Mesenchymal stem cell (in vitro differentiated cells and primary cell): Measurements from ENCODE around the gene ARHGAP15.

Source experiments
- DNase-seq: peaks from one replicate; pipeline ENCODE4 v3.0.0-alpha.2; 2013
- H2AFZ ChIP-seq: one replicate; pipeline ENCODE4 v1.6.1; 2013; ENCODE audit warnings: low read depth, mild to moderate bottlenecking, control low read depth, inconsistent platforms, low read length, moderate library complexity
- H2AK5ac ChIP-seq: 2 replicates; pipeline ENCODE4 v1.6.1; 2013; ENCODE audit warnings: low read length, moderate library complexity, mild to moderate bottlenecking, inconsistent platforms; ENCODE audit not compliant: severe bottlenecking
- H2BK120ac ChIP-seq: one replicate; pipeline ENCODE4 v1.6.1; 2013; ENCODE audit warnings: low read depth, mild to moderate bottlenecking, inconsistent platforms, low read length, moderate library complexity
- H2BK12ac ChIP-seq, 2 experiments: one replicate each; pipeline ENCODE4 v1.6.1; 2013; ENCODE audit warnings: inconsistent platforms in 2 of 2, low read length in 2 of 2, mild to moderate bottlenecking in 2 of 2, moderate library complexity in 2 of 2, control low read depth in 1 of 2
- H2BK15ac ChIP-seq: one replicate; pipeline ENCODE4 v1.6.1; 2013; ENCODE audit warnings: mild to moderate bottlenecking, low read depth, inconsistent platforms; ENCODE audit not compliant: poor library complexity, severe bottlenecking
- H2BK5ac ChIP-seq: 2 replicates; pipeline ENCODE4 v1.6.1; 2013; ENCODE audit warnings: low read depth, mild to moderate bottlenecking, low read length, control low read depth, inconsistent platforms; ENCODE audit not compliant: poor library complexity, severe bottlenecking
- H3K14ac ChIP-seq, 2 experiments: one replicate each; pipeline ENCODE4 v1.6.1; 2013; ENCODE audit warnings: inconsistent platforms in 2 of 2, low read length in 2 of 2, control low read depth in 1 of 2, mild to moderate bottlenecking in 1 of 2, moderate library complexity in 1 of 2
- H3K18ac ChIP-seq, 2 experiments: one replicate each; pipeline ENCODE4 v1.6.1; 2013; ENCODE audit warnings: inconsistent platforms in 2 of 2, low read length in 2 of 2, control low read depth in 1 of 2, low read depth in 1 of 2, mild to moderate bottlenecking in 1 of 2
- H3K23ac ChIP-seq, 2 experiments: one replicate each; pipeline ENCODE4 v1.6.1; 2013; ENCODE audit warnings: inconsistent platforms in 2 of 2, low read length in 2 of 2, mild to moderate bottlenecking in 2 of 2, moderate library complexity in 2 of 2, control low read depth in 1 of 2
- H3K27ac ChIP-seq: 2 replicates; pipeline ENCODE4 v1.5.1; 2013; ENCODE audit warnings: mild to moderate bottlenecking, moderate library complexity, low read length, control low read depth, inconsistent platforms; ENCODE audit not compliant: poor library complexity, severe bottlenecking
- H3K27me3 ChIP-seq, 2 experiments: 2 replicates each; pipeline versions ENCODE4 v1.6.1 to v1.7.0; 2013; ENCODE audit warnings: low read length in 2 of 2, mild to moderate bottlenecking in 2 of 2, moderate library complexity in 2 of 2, control low read depth in 1 of 2, inconsistent platforms in 1 of 2; ENCODE audit not compliant: control insufficient read depth in 1 of 2, insufficient read depth in 1 of 2
- H3K36me3 ChIP-seq, 2 experiments: 2 replicates each; pipeline versions ENCODE4 v1.6.1 to v1.7.0; 2013; ENCODE audit warnings: low read length in 2 of 2, control low read depth in 1 of 2, inconsistent platforms in 1 of 2, low read depth in 1 of 2, mild to moderate bottlenecking in 1 of 2; ENCODE audit not compliant: insufficient read depth in 2 of 2, control insufficient read depth in 1 of 2
- H3K4ac ChIP-seq, 2 experiments: one replicate each; pipeline ENCODE4 v1.6.1; 2013; ENCODE audit warnings: inconsistent platforms in 2 of 2, low read length in 2 of 2, mild to moderate bottlenecking in 2 of 2, moderate library complexity in 2 of 2, control low read depth in 1 of 2, low read depth in 1 of 2
- H3K4me1 ChIP-seq: 2 replicates; pipeline ENCODE4 v1.6.1; 2013; ENCODE audit warnings: low read depth, low read length, control low read depth; ENCODE audit not compliant: control insufficient read depth, insufficient read depth
- H3K4me2 ChIP-seq: 2 replicates; pipeline ENCODE4 v1.6.1; 2013; ENCODE audit warnings: low read length, mild to moderate bottlenecking, inconsistent platforms; ENCODE audit not compliant: poor library complexity, severe bottlenecking
- H3K4me3 ChIP-seq, 2 experiments: 2 replicates each; pipeline versions ENCODE4 v1.5.1 to v1.7.0; 2013; ENCODE audit warnings: low read length in 2 of 2, mild to moderate bottlenecking in 2 of 2, control low read depth in 1 of 2, low read depth in 1 of 2; ENCODE audit not compliant: insufficient read depth in 1 of 2
- H3K79me1 ChIP-seq: replicated peaks from 2 replicates; pipeline ENCODE4 v1.6.1; 2013; ENCODE audit warnings: mild to moderate bottlenecking, control low read depth, low read length, inconsistent platforms; ENCODE audit not compliant: poor library complexity, severe bottlenecking
- H3K9ac ChIP-seq: 2 replicates; pipeline ENCODE4 v1.7.0; 2013; ENCODE audit warnings: mild to moderate bottlenecking, low read length, moderate library complexity
- H3K9me3 ChIP-seq: 2 replicates; pipeline ENCODE4 v1.7.0; 2013; ENCODE audit warnings: mild to moderate bottlenecking, low read length; ENCODE audit not compliant: control insufficient read depth
- H4K8ac ChIP-seq: one replicate; pipeline ENCODE4 v1.6.1; 2013; ENCODE audit warnings: inconsistent platforms, mild to moderate bottlenecking, low read length, moderate library complexity
- H4K91ac ChIP-seq: one replicate; pipeline ENCODE4 v1.6.1; 2013; ENCODE audit warnings: mild to moderate bottlenecking, low read length, inconsistent platforms
- WGBS: methylation state at CpG from one replicate; pipeline ENCODE4 v1.1.7; 2013; ENCODE audit warnings: mixed read lengths; 5-methylcytosine and 5-hydroxymethylcytosine counted together

The ARHGAP15 gene

DNA sequence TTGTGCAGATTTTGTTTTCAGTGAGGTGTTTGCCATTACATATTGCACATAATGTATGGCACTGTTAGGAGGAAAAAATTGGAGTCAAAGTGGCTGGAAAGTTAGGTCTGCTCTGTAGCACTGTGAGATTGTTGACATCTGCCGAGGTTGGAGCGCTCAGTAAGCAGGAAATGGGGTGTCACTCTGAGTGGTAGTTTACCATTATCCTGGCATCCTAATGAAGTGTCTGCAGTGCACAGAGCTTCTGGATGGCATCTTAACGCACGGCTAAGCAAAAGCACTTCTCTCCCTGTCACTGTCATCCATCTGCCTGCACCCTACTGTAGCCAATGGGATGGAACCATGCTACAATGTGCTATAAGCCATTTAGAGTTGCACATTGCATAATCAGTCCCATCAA lies 561.9 kb downstream of the ARHGAP15 start:
- no peak overlapping the region for H3K27ac ChIP-seq
- no peak overlapping the region for H4K91ac ChIP-seq
- DNase-seq = no peak
- H2BK12ac ChIP-seq = no peak overlapping the region
- no peak overlapping the region for H2BK120ac ChIP-seq
- H2AFZ ChIP-seq = no peak overlapping the region
- no peak overlapping the region for H3K18ac ChIP-seq
- no peaks in the 10 kb centered on the region for H3K4me1 ChIP-seq
- no peak overlapping the region for H3K23ac ChIP-seq
- H3K4me3 ChIP-seq = no peak overlapping the region
- H2AK5ac ChIP-seq = no peak overlapping the region
- 49% methylated on average over 4 of the region's 4 CpGs for WGBS
- no peak overlapping the region for H3K14ac ChIP-seq
- H3K9me3 ChIP-seq = no peaks in the 10 kb centered on the region
- no peak overlapping the region for H2BK5ac ChIP-seq
- H4K8ac ChIP-seq = no peak overlapping the region
- H3K4me2 ChIP-seq = no peak overlapping the region
- H3K9ac ChIP-seq = no peak overlapping the region
- H3K4ac ChIP-seq = no peak overlapping the region
- no peaks in the 10 kb centered on the region for H3K79me1 ChIP-seq
- no peaks in the 10 kb centered on the region for H3K27me3 ChIP-seq
- no peaks in the 10 kb centered on the region for H3K36me3 ChIP-seq
- no peak overlapping the region for H2BK15ac ChIP-seq

GRCh38 chr2:143692162-143692561 lies 562.9 kb downstream of the ARHGAP15 start:
- Histone ChIP-seq H2BK5ac (no peak overlapping the region), H4K91ac (no peak overlapping the region), H2BK12ac (no peak overlapping the region), H3K27me3 (no peaks in the 10 kb centered on the region), H2BK120ac (no peak overlapping the region), H3K27ac (no peak overlapping the region), H3K14ac (no peak overlapping the region), H3K18ac (no peak overlapping the region), H3K4me3 (no peak overlapping the region), H3K4me1 (no peaks in the 10 kb centered on the region), H2AFZ (no peak overlapping the region), H2AK5ac (no peak overlapping the region), H3K4me2 (no peak overlapping the region), H3K9ac (no peak overlapping the region), H3K36me3 (no peaks in the 10 kb centered on the region), H2BK15ac (no peak overlapping the region), H3K9me3 (no peaks in the 10 kb centered on the region), H3K79me1 (no peaks in the 10 kb centered on the region), H4K8ac (no peak overlapping the region), H3K4ac (no peak overlapping the region), H3K23ac (no peak overlapping the region)
- DNase-seq = no peak
- WGBS = 61% methylated on average over 4 of the region's 5 CpGs

DNA sequence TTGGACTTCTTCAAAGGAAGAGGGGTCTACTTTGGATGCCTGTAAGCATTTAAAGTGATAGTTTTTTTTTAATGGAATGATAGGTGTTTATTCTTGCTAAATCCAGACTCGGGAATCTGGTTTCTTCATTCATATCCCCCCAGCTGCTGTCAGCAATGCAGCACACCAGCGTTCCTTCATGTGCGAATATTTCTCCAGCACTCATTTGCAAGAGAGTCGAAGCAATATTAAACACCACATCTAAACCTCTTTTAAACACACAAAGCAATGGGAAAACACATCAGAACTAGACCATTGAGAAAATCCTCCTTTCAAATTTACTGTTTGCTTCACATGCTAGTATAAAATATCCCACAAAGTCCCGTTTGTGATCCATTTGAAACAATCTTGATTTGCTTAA lies 563.7 kb downstream of the ARHGAP15 start:
- Histone ChIP-seq H4K91ac (no peak overlapping the region), H3K4me3 (no peak overlapping the region)
- WGBS = 80% methylated on average over 5 of the region's 5 CpGs

GRCh38 chr2:143694335-143694734 lies 565.1 kb downstream of the ARHGAP15 start:
- 49% methylated on average over 2 of the region's 3 CpGs for WGBS
- no peak overlapping the region for H3K18ac ChIP-seq
- H3K79me1 ChIP-seq = no peaks in the 10 kb centered on the region
- no peak overlapping the region for H3K9ac ChIP-seq
- no peak overlapping the region for H4K91ac ChIP-seq
- H2BK12ac ChIP-seq = no peak overlapping the region
- H3K27ac ChIP-seq = no peak overlapping the region
- no peaks in the 10 kb centered on the region for H3K36me3 ChIP-seq
- no peak overlapping the region for H4K8ac ChIP-seq
- H2BK5ac ChIP-seq = no peak overlapping the region
- H3K23ac ChIP-seq = no peak overlapping the region
- no peak for DNase-seq
- H3K27me3 ChIP-seq = no peaks in the 10 kb centered on the region
- H2BK15ac ChIP-seq = no peak overlapping the region
- no peak overlapping the region for H2AK5ac ChIP-seq
- H3K9me3 ChIP-seq = no peaks in the 10 kb centered on the region
- H2BK120ac ChIP-seq = no peak overlapping the region
- no peak overlapping the region for H3K4me2 ChIP-seq
- H3K4ac ChIP-seq = no peak overlapping the region
- no peaks in the 10 kb centered on the region for H3K4me1 ChIP-seq
- no peak overlapping the region for H3K14ac ChIP-seq
- no peak overlapping the region for H2AFZ ChIP-seq
- H3K4me3 ChIP-seq = no peak overlapping the region

More for the DNA sequence above, 563.7 kb downstream of the ARHGAP15 start:
- H2AFZ ChIP-seq = no peak overlapping the region
- DNase-seq = no peak
- no peaks in the 10 kb centered on the region for H3K4me1 ChIP-seq
- no peak overlapping the region for H3K4me2 ChIP-seq
- H3K18ac ChIP-seq = no peak overlapping the region
- H4K8ac ChIP-seq = no peak overlapping the region
- no peaks in the 10 kb centered on the region for H3K9me3 ChIP-seq
- no peak overlapping the region for H3K4ac ChIP-seq
- H2BK12ac ChIP-seq = no peak overlapping the region
- H2BK15ac ChIP-seq = no peak overlapping the region
- H2BK120ac ChIP-seq = no peak overlapping the region
- no peaks in the 10 kb centered on the region for H3K36me3 ChIP-seq
- no peak overlapping the region for H3K23ac ChIP-seq
- H2BK5ac ChIP-seq = no peak overlapping the region
- no peak overlapping the region for H2AK5ac ChIP-seq
- H3K27me3 ChIP-seq = no peaks in the 10 kb centered on the region
- no peak overlapping the region for H3K27ac ChIP-seq
- no peak overlapping the region for H3K14ac ChIP-seq
- no peaks in the 10 kb centered on the region for H3K79me1 ChIP-seq
- no peak overlapping the region for H3K9ac ChIP-seq
